SJSA1 (cell line): ENCODE results near the gene LRRC8C. TPM values are rescaled to one million over a fixed set of nuclear protein-coding genes. Genes with fewer than 3 reads are reported as not detected.

Experiments
- DNase-seq, 2 experiments: peaks; one replicate each; pipeline ENCODE4 v3.0.0-alpha.2; 2015 to 2020; ENCODE audit warnings: low spot score in 2 of 2, low read depth in 1 of 2
- H3K27ac ChIP-seq: fragments of 250-450 bp; sonication (Bioruptor Pico); 2 replicates; pipeline ENCODE4 v1.5.1; 2020; ENCODE audit warnings: mild to moderate bottlenecking, moderate library complexity
- H3K27me3 ChIP-seq: fragments of 250-450 bp; sonication (Bioruptor Pico); replicated peaks from 2 replicates; pipeline ENCODE4 v1.5.1; 2020; ENCODE audit warnings: mild to moderate bottlenecking, moderate library complexity
- H3K36me3 ChIP-seq: fragments of 250-450 bp; sonication (Bioruptor Pico); 2 replicates; pipeline ENCODE4 v1.5.1; 2020; ENCODE audit warnings: mild to moderate bottlenecking
- H3K4me1 ChIP-seq: fragments of 250-450 bp; sonication (Bioruptor Pico); replicated peaks from 2 replicates; pipeline ENCODE4 v1.6.1; 2021; ENCODE audit warnings: mild to moderate bottlenecking
- H3K4me3 ChIP-seq: fragments of 250-450 bp; sonication (Bioruptor Pico); 2 replicates; pipeline ENCODE4 v1.5.1; 2020; ENCODE audit warnings: mild to moderate bottlenecking
- H3K9me3 ChIP-seq: fragments of 250-450 bp; sonication (Bioruptor Pico); replicated peaks from 2 replicates; pipeline ENCODE4 v1.5.1; 2020; ENCODE audit warnings: mild to moderate bottlenecking
- total RNA-seq: library from RNA; depleted of rRNA; stranded (reverse); fragments of >200 nt; shearing (Covaris generic); gene quantifications from 2 replicates; pipeline ENCODE4 v1.2.3, GENCODE V29; 2014; rRNA removed

The LRRC8C gene
- total RNA-seq, 1 experiment from 2014 or later: 16.0 TPM

DNA sequence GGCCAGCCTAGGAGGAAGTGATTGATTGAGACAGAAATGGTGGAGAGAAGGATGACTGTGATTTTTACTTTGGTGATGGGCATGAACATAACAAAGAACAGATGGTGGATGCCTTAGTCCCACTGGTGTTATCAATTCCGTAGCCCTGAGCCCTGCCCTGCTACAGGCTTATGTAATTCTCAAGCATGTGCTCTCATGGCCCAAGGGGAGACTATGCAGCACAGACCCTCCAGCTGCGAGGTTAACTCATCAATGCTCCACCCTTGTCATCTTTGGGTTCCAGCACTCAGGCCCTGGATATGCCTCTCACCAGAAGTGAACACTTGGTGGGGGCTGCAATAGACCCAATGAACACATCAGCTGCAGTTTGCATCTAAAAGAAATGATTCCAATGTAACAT, 125.2 kb downstream of the LRRC8C start:
- Histone ChIP-seq H3K36me3 (no peaks in the 10 kb centered on the region), H3K9me3 (no peaks in the 10 kb centered on the region), H3K27ac (no peak overlapping the region), H3K4me3 (no peak overlapping the region), H3K27me3 (no peaks in the 10 kb centered on the region), H3K4me1 (peaks cover 5% of the 10 kb centered on the region)
- DNase-seq: no peak

DNA sequence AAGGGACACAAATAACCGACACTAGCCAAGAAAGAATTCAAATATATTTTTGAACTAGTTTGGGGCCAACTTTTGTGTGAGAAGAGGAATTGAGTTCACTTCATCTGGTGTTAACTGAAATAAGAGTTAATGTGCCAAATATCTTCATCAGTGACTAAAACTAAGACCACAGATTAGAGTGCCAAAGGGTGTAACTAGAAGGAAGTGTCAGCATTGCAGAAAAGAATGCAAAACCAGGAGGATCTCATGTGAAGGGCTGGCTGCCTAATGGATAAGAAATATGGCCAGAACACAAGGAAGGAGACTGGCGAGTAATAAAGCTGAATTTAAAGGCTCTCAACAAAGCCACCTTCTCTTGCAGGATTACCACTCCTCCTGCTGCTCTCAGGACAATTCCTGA, 126.1 kb downstream of the LRRC8C start:
- H3K27me3 ChIP-seq: no peaks in the 10 kb centered on the region
- H3K4me1 ChIP-seq: peaks cover 9% of the 10 kb centered on the region
- no peak for DNase-seq
- no peaks in the 10 kb centered on the region for H3K36me3 ChIP-seq
- H3K4me3 ChIP-seq: no peak overlapping the region
- no peak overlapping the region for H3K27ac ChIP-seq
- H3K9me3 ChIP-seq: no peaks in the 10 kb centered on the region

DNA sequence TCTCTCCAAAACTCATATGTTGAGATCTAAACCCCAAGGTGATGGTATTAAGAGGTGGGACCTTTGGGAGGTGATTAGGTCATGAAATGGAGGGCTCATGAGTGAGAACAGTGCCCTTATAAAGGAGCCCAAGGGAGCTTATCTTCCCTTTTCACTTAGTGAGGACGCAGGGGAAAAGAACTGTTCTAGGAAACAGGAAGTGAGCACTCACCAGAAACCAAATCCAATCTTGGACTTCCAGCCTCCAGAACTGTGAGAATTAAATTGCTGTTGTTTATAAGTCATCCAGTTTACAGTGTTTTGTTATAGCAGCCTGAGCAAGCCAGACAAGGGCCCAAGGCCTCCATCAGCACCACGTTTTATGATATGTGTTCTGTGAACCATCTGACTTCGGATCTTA, 127.6 kb downstream of the LRRC8C start:
- Histone ChIP-seq H3K36me3 (no peaks in the 10 kb centered on the region), H3K9me3 (no peaks in the 10 kb centered on the region), H3K27me3 (no peaks in the 10 kb centered on the region), H3K27ac (no peak overlapping the region), H3K4me3 (no peak overlapping the region), H3K4me1 (peaks cover 9% of the 10 kb centered on the region)
- no peak for DNase-seq

DNA sequence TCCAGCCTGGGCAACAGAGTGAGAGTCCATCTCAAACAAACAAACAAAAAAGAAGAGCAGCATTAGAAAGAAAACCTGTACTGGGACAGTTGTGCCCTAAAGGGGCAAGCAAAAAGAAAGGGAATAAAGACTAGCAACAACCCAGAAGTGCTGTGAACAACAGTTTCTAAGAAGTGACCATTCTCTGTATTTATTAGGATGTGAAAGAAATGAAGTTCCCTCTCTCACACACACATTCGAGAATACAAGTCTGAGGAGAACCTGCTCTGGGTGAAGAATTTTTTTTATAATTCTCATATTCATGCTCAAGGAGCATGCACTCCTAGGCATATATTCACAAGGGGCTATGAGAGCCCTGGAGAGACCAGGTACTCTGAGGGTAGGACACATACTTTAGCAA, 128.4 kb downstream of the LRRC8C start:
- H3K9me3 ChIP-seq: no peaks in the 10 kb centered on the region
- H3K27ac ChIP-seq: no peak overlapping the region
- no peak for DNase-seq
- no peaks in the 10 kb centered on the region for H3K27me3 ChIP-seq
- H3K4me3 ChIP-seq: no peak overlapping the region
- no peaks in the 10 kb centered on the region for H3K36me3 ChIP-seq
- peaks cover 9% of the 10 kb centered on the region for H3K4me1 ChIP-seq

DNA sequence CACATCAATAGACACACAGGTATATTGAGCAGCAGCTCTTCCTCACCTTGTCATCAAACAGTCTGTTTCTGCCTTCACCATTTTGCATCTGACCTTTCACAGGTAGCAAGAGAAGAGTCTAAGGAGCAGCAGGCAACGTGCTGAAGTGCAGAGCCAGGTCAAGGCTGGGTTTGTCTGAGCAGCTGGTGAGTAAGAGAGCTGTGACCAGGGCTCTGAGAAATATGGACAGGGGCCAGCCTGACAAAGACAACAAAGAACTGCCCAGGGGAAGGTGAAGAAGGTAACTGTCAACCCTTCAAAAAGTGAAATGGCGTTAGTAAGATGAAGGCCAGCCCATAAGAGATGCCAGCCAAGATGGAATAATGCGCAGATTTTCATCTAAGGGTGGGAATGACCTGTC, 129.0 kb downstream of the LRRC8C start:
- H3K36me3 ChIP-seq: no peaks in the 10 kb centered on the region
- no peaks in the 10 kb centered on the region for H3K27me3 ChIP-seq
- H3K4me1 ChIP-seq: peaks cover 9% of the 10 kb centered on the region

DNA sequence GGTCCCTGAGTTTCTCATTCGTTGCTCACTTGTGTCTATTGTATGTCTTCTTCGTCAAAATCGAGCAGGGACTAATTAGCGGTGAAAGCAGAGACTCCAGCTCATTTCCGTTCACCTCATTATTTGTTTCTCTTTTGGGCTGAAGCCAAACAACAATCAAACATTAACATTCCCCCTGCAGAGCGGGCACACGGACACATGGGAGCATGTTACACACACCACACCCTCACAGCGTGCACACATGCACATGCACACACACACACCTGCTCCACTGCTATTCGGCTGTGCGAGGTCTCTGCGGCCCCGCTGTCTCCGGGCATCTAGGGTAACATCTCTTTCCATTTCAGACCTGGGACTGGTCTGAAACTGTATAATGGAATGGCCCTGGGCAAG, 129.5 kb downstream of the LRRC8C start:
- H3K27ac ChIP-seq: no peak overlapping the region
- no peaks in the 10 kb centered on the region for H3K27me3 ChIP-seq
- H3K4me3 ChIP-seq: no peak overlapping the region
- DNase-seq: no peak
- no peaks in the 10 kb centered on the region for H3K36me3 ChIP-seq
- peaks cover 9% of the 10 kb centered on the region for H3K4me1 ChIP-seq
- H3K9me3 ChIP-seq: no peaks in the 10 kb centered on the region

More for the DNA sequence above, 129.0 kb downstream of the LRRC8C start:
- Histone ChIP-seq H3K4me3 (no peak overlapping the region), H3K9me3 (no peaks in the 10 kb centered on the region), H3K27ac (no peak overlapping the region)
- no peak for DNase-seq

DNA sequence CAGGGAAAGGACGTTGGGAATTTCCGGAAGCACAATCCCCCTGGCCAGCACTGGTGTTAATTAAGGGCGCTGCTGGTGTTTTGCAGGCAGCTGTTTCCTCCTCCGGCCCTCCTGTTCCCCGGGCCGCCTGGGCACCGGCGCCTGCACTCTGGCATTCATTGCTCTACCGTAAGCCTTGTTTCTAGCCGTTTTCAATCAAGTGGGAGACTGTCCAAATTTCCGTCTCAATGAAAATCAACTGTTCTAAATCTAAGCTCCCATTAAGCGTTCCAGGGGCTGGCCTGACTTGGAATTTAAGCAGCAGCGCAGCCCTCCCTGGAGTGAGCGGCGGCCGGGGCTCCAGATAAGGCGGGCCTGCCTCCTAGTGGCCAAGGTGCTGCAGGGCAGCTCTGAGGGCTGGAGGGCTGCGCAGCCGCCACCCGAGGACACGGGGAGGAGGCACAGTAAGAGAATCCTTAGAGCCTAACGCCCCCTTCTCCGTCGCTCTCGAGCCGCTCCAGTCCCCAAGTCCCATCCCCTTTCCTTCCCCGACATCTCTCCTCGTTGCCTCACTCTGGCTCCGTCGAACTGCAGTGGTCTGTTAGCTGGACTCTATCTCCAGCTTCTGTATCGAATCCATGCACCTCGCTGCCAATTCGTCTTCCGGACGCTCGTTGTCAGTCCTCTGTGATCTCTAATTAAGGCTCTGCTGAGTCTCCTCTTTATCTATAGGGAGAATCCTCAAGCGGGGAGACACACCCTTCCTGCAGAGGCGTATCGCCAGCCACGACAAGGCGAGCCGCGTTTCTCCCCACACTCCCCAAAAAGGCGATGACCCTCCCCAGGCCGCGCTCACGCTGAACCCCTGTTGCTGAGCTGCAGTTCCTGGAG, 130.1 kb downstream of the LRRC8C start:
- H3K36me3 ChIP-seq: no peaks in the 10 kb centered on the region
- peak; percentile 77 to 80 for DNase-seq
- H3K4me1 ChIP-seq: peaks cover 9% of the 10 kb centered on the region
- H3K27ac ChIP-seq: no peak overlapping the region
- H3K9me3 ChIP-seq: no peaks in the 10 kb centered on the region
- H3K4me3 ChIP-seq: peak overlapping the region; percentile 12; the same call in 1 of the 2 replicates
- H3K27me3 ChIP-seq: no peaks in the 10 kb centered on the region

DNA sequence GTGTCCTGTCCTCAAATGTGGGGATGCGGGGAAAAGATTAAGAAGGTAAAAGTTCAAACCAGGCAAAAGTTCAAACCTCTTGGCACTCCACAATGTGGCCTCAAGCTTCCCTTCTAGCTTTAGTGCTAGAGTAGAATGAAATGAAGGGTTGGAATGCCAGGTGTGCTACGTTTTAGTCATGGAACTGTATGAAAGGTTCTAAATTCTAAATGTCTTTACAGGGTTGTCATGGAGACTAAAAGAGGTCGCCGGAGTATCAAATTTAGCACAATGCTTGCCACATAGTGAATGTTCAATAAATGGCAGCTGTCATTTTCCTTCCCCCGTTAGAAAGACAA, 130.7 kb downstream of the LRRC8C start:
- no peaks in the 10 kb centered on the region for H3K36me3 ChIP-seq
- no peaks in the 10 kb centered on the region for H3K27me3 ChIP-seq
- peaks cover 9% of the 10 kb centered on the region for H3K4me1 ChIP-seq
- H3K27ac ChIP-seq: no peak overlapping the region
- no peaks in the 10 kb centered on the region for H3K9me3 ChIP-seq
- no peak for DNase-seq
- H3K4me3 ChIP-seq: no peak overlapping the region

DNA sequence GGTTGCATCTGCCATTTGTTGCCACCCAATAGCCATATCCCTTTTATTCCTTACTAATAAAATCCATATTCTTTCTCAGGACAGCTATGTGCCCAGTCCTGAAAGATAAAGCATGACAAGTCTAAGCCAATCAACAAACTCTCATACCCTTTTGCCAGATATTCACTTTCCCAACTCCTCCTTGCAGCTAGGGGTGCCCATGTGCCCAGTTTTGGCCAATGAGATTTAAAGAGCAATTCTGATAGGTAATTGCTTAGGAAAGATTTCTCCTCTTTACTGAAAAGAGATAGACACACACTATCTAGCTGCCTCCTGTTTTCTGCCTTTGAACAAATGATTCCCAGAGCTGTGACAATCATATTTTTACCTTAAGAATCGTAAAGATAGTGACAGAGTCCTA, 132.9 kb downstream of the LRRC8C start:
- H3K4me1 ChIP-seq: peaks cover 9% of the 10 kb centered on the region
- H3K36me3 ChIP-seq: no peaks in the 10 kb centered on the region
- H3K9me3 ChIP-seq: 0 out of 2 replicates have a peak, but pooled peaks cover 2% of the 10 kb centered on the region
- H3K27me3 ChIP-seq: 0 out of 2 replicates have a peak, but pooled peaks cover 4% of the 10 kb centered on the region
- no peak overlapping the region for H3K4me3 ChIP-seq
- no peak for DNase-seq
- no peak overlapping the region for H3K27ac ChIP-seq

DNA sequence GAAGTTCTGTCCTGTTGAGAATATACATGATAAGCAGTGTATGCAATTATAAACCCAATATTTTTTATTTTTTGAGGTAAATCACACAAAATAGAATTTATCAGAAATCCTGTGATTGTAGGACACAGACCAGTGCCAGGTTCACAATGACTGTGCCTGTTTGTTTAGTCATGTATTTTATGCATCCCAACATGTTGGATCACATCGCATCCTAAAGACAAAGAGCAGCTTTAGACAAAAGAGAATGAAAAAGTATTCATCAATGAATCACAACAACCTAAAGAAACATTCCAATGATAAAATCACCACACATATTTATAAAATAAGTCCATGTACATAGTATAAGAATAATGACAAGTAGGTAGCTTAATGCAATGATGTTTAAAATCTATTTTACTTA, 134.7 kb downstream of the LRRC8C start:
- Histone ChIP-seq H3K27me3 (0 out of 2 replicates have a peak, but pooled peaks cover 4% of the 10 kb centered on the region), H3K4me1 (peaks cover 9% of the 10 kb centered on the region), H3K4me3 (no peak overlapping the region), H3K9me3 (0 out of 2 replicates have a peak, but pooled peaks cover 2% of the 10 kb centered on the region), H3K36me3 (no peaks in the 10 kb centered on the region), H3K27ac (no peak overlapping the region)
- DNase-seq: no peak

Other genes with a start within 250 kb of the LRRC8C start
- 2.6 and 7.4 TPM in 2 replicates for gene LRRC8B, start 108.3 kb upstream of the LRRC8C start, total RNA-seq
- gene LRRC8D, start 187.9 kb downstream of the LRRC8C start, total RNA-seq: 19.5 and 23.2 TPM in 2 replicates